Thyroid gland (tissue), 4 donors: ENCODE data around the gene MEIOB. TPM values are rescaled to one million over a fixed set of nuclear protein-coding genes. Genes with fewer than 3 reads are reported as not detected.
"Not testable (repeated sequence)": the region's sequence is repeated elsewhere in the genome, so short reads cannot be mapped to it uniquely, and the experiment has no call there.

Source experiments
- DNase-seq, 2 donors: peaks; one replicate each; pipeline ENCODE4 v3.0.0-alpha.2; 2019
- H3K27ac ChIP-seq, 3 donors: fragments of 200-600 bp; sonication (generic); 1 replicate in 2 of 3; 2 replicates in 1 of 3; pipeline ENCODE4 v1.5.1; 2016 to 2019; ENCODE audit warnings: mild to moderate bottlenecking in 1 of 3, moderate library complexity in 1 of 3
- H3K27me3 ChIP-seq: fragments of 200-600 bp; sonication (generic); one replicate; pipeline ENCODE4 v1.5.1; 2019
- H3K36me3 ChIP-seq, 2 donors: fragments of 200-600 bp; sonication (generic); one replicate each; pipeline ENCODE4 v1.5.1; 2016 to 2019
- H3K4me1 ChIP-seq, 2 donors: fragments of 200-600 bp; sonication (generic); one replicate each; pipeline ENCODE4 v1.5.1; 2017 to 2019
- H3K4me3 ChIP-seq, 3 donors: fragments of 200-600 bp; sonication (generic); replicated peaks in 1 of 3; 1 replicate in 2 of 3; 2 replicates in 1 of 3; pipeline ENCODE4 v1.5.1; 2016; ENCODE audit warnings: mild to moderate bottlenecking in 1 of 3
- H3K9me3 ChIP-seq: fragments of 200-600 bp; sonication (generic); one replicate; pipeline ENCODE4 v1.5.1; 2017
- CTCF ChIP-seq, 6 experiments: fragments of 200-600 bp in 3 of 6; fragments of 450-650 bp in 3 of 6; sonication (generic) in 3 of 6; IDR thresholded peaks; one replicate each; pipeline ENCODE4 v1.5.1; 2016 to 2019; ENCODE audit warnings: antibody characterized with exemption in 6 of 6, mild to moderate bottlenecking in 2 of 6, inconsistent platforms in 1 of 6, moderate library complexity in 1 of 6
- POLR2A ChIP-seq, 2 donors: fragments of 450-650 bp; IDR thresholded peaks; one replicate each; pipeline ENCODE4 v1.6.1; 2017; ENCODE audit warnings: antibody characterized with exemption in 2 of 2, mild to moderate bottlenecking in 2 of 2, moderate library complexity in 1 of 2
- WGBS, 2 donors: methylation state at CpG; one replicate each; pipeline ENCODE4 v1.1.5; 2017; 5-methylcytosine and 5-hydroxymethylcytosine counted together
- intact Hi-C: fragments of 100-400 bp; cut with DNase I; formaldehyde crosslinking; loops from one replicate; pipeline ENCODE4 v1.15.1; 2023
- total RNA-seq, 4 donors: library from RNA; depleted of rRNA; stranded (reverse); fragments of >200 nt; gene quantifications; one replicate each; pipeline ENCODE4 v1.2.3, GENCODE V29; 2016

The MEIOB gene
- total RNA-seq: under 1 TPM in 1 of 4 donors, not detected in 3; 0.13 TPM

GRCh38 chr16:1871974-1872635 lies at the start of gene MEIOB:
Gene MEIOB, minus strand, starts transcription at chr16:1872164. Its CDS starts 3,989 bp downstream, at chr16:1868175.
- Histone ChIP-seq H3K27ac (no peak within 1 kb of the TSS), H3K4me1 (peaks cover 0 to 7% of the 10 kb centered on the region in 2 donors), H3K36me3 (no peaks in the 10 kb centered on the region), H3K9me3 (no peaks in the 10 kb centered on the region), H3K27me3 (no peaks in the 10 kb centered on the region), H3K4me3 (peak within 1 kb of the TSS in 1 of 3 donors; percentile 8)
- DNase-seq: peak in 1 of 2 donors; percentile 29
- WGBS, 2 donors: 6 to 7% methylated on average over 10 to 12 of the region's 68 CpGs
- intact Hi-C loops: no loop called here
- TF ChIP-seq CTCF (IDR thresholded peaks at IDR 0.05) (no peak), POLR2A (IDR thresholded peaks at IDR 0.05) (no peak)

GRCh38 chr16:1920727-1921171 lies 48.8 kb upstream of the MEIOB start:
- WGBS, 2 donors: 10 to 12% methylated on average over 14 to 15 of the region's 15 CpGs
- no peak for TF ChIP-seq CTCF (IDR thresholded peaks at IDR 0.05)
- no peak for TF ChIP-seq POLR2A (IDR thresholded peaks at IDR 0.05)
- no peak overlapping the region for H3K27ac ChIP-seq
- intact Hi-C loops: no loop called here
- no peak overlapping the region for H3K4me3 ChIP-seq
- H3K27me3 ChIP-seq: peaks cover 12% of the 10 kb centered on the region
- peak in 1 of 2 donors; percentile 42 for DNase-seq
- no peaks in the 10 kb centered on the region for H3K9me3 ChIP-seq
- no peaks in the 10 kb centered on the region for H3K36me3 ChIP-seq
- H3K4me1 ChIP-seq: peaks cover 0 to 15% of the 10 kb centered on the region in 2 donors

GRCh38 chr16:1920122-1920521 lies 48.2 kb upstream of the MEIOB start:
- WGBS, 2 donors: 65% methylated on average over 20 to 21 of the region's 21 CpGs
- H3K9me3 ChIP-seq, DNase-seq, H3K27ac ChIP-seq, H3K36me3 ChIP-seq, intact Hi-C loops, H3K4me3 ChIP-seq: not testable (repeated sequence)
- peaks cover 12% of the 10 kb centered on the region for H3K27me3 ChIP-seq
- H3K4me1 ChIP-seq: peaks cover 0 to 15% of the 10 kb centered on the region in 2 donors

- Histone ChIP-seq H3K36me3 (no peaks in the 10 kb centered on the region), H3K27ac (no peak overlapping the region), H3K27me3 (peaks cover 12% of the 10 kb centered on the region), H3K4me1 (peaks cover 0 to 15% of the 10 kb centered on the region in 2 donors), H3K4me3 (no peak overlapping the region), H3K9me3 (no peaks in the 10 kb centered on the region)
- no peak for TF ChIP-seq CTCF (IDR thresholded peaks at IDR 0.05)
- TF ChIP-seq POLR2A (IDR thresholded peaks at IDR 0.05): no peak
- intact Hi-C loops: no loop called here
- DNase-seq: no peak
- 35 to 41% methylated on average over 4 to 6 of the region's 30 CpGs for WGBS, 2 donors
These were observed 47.5 kb upstream of the MEIOB start for GRCh38 chr16:1919327-1919998.

GRCh38 chr16:1918351-1919326 lies 46.7 kb upstream of the MEIOB start, which contains the start of gene HS3ST6:
Gene HS3ST6, minus strand, starts transcription at chr16:1918415. Its CDS starts 92 bp downstream, at chr16:1918323.
- no peak within 1 kb of the TSS for H3K4me3 ChIP-seq
- 10 to 13% methylated on average over 9 to 19 of the region's 71 CpGs for WGBS, 2 donors
- H3K27ac ChIP-seq: no peak within 1 kb of the TSS
- no peak for DNase-seq
- H3K9me3 ChIP-seq: no peaks in the 10 kb centered on the region
- TF ChIP-seq CTCF (IDR thresholded peaks at IDR 0.05) (no peak), POLR2A (IDR thresholded peaks at IDR 0.05) (no peak)
- peaks cover 0 to 17% of the 10 kb centered on the region in 2 donors for H3K4me1 ChIP-seq
- intact Hi-C loops: no loop called here
- H3K27me3 ChIP-seq: peaks cover 12% of the 10 kb centered on the region
- H3K36me3 ChIP-seq: no peaks in the 10 kb centered on the region
